NCI-H1105 (cell line): ENCODE data around the gene PRPF8.
A peak's percentile ranks its signal among the peaks of the same experiment; 100 is the strongest.

ENCODE experiments used
- DNase-seq: peaks from one replicate; lab custom pipeline; 2025; lab: John Stamatoyannopoulos, UW

PRPF8 gene

DNA sequence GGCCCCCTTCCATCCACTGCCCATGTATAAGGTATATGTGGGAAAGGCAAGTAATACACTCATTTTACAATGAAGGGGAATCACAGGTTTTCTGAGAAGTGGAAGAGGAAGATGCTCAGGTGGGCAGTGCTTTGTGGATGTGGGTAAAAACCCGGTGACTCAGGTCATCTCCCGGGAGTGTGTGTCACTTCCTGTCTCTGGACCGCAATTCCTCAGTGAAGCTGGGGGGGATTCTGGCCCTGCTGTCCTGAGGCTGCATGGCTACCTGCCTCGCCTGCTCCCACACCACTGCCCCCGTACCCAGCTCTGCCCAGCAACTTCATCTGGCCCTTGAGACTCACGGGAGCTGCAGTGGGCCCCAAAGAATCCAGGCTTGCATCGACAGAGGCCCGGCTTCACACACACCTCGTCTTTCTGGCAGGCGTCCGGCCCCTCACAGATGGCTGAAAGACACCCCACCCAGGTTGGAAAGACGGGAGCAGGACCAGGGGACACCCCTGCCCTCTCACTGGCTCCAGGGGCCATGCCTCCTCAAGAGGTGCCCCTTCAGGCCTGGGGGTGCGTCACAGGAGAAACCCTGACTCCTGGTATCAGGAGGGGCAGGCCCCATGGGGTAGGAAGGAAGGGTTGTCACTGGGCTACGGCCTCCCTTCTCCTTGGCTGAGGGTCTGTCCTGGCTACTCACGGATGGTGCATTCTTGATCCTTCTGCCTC, 40.0 kb downstream of the PRPF8 start:
- DNase-seq: no peak

DNA sequence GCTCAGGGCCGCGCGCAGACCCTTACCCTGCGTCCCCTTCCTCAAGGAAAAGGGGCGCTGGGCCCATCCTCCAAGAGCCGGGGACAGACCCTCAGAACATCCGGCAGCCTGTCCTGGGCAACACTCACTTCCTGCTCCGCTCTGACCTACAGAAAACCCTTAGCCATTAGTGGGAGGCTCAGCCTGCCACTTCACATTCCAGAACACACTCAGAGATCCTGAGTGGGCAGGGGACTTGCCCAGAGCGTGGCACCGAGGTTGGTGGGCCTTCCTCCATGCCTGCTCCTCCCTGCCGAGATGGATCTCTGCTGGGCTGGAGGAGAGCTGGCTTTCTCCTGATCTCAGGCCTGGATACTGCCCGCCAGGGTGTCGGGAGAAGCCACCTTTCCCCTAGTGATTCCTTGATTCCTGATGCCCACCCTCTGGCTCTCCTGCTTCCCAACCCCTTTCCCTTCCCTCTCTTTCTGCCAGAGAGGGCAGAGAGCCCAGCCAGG, 40.6 kb downstream of the PRPF8 start:
- no peak for DNase-seq

DNA sequence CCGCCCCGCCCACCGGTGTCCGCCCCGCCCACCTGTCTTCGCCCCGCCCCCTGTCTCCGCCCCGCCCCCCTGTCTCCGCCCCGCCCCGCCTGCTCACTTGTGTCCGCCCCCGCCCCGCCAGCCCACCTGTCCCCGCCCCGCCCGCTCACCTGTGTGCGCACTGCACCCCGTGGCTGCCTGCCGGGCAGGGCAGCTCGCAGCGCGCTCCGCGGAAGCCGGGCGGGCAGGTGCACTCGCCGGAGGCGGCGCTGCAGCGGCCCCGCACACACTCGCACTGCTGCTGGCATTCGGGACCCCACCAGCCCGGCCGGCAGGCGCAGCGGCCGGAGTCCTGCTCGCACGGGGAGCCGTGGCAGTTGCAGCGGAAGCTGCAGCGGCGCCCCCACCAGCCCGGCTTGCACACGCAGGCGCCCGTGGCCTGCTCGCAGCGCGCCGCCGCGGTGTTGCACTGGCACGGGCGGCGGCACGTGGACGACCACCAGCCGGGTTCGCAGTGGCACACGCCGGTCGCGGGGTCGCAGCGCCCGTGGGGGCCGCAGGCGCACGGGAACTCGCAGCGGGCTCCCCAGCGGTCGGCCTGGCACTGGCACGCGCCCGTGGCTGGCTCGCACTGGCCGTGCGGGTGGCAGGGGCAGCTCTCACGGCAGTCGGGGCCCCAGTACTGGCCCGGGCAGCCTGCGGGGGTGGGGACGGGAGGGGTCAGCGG, 41.2 kb downstream of the PRPF8 start:
- peak; percentile 24 for DNase-seq

DNA sequence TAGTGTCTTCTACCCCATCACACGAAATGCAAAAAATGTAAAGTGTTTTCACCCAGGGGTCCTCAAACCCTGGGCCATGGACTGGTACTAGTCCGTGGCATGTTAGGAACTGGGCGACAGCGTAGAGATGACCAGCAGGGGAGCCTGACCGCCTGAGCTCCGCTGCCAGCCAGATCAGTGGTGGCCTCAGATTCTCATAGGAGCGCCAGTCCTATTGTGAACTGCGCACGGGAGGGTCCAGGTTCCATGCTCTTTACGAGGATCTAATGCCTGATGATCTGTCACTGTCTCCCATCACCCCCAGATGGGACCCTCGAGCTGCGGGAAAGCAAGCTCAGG, 43.6 kb downstream of the PRPF8 start:
- DNase-seq: no peak

DNA sequence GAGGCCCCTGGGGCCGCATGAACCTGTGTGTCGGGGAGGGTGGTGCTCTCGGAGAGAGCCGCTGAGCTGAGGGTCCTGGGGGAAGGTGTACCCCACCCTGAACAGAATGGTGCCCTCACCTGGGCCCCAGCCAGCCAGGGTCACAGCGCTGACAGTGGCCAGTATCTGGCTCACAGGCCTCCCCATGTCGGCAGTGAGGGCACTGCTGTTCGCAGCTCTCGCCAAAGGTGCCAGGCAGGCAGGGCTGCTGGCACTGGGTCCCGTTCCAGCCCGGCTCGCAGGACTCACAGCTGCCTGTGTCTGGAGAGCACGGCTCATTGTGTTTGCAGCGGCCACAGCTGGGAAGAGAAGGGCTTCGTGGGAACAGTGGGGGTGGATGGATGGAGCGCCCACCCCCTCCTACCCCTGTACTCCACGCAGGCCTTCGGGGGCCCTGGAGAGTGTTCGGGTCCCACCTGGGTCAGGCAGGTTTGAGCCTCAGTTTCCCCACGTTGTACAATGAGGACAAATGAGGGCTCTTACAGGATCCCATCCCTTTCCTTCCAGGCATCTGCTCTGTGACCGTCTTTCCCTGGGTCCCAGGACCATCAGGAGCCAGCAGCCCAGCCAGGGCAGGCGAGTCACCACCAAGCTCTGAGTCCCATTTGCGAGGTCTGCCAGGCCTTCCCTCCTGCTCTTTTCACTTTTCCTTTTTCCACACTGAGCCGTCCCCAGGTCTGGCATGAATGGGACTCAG, 44.2 kb downstream of the PRPF8 start:
- DNase-seq: no peak

DNA sequence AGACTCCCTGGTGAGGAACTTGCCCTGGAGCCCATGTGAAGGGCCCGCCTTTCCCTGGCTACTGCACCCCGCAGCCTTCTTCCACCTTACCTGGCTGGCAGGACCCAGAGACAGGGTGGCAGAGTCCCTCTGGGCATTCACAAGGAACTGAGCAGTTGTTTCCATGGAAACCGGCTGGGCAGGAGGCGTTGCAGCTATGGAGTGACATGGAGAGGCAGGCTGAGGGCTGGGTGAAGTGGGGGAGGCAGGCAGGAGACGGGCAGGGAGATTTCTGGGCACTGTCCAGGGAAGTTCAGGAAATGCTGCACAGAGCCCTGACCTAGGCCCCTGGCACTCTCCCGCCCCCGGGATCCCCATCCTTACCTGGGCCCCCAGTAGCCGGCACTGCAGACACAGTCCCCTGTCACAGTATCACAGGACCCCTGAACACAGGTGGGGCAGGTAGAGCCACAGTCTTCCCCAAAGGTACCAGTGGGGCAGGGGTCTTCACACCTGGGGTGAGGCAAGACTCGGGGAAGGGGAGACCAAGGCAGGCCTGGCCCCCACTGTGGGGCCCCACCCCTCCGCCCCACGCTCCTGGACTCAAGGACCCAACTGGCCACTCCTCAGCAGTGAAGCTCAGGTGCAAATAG, 45.0 kb downstream of the PRPF8 start:
- DNase-seq: no peak

DNA sequence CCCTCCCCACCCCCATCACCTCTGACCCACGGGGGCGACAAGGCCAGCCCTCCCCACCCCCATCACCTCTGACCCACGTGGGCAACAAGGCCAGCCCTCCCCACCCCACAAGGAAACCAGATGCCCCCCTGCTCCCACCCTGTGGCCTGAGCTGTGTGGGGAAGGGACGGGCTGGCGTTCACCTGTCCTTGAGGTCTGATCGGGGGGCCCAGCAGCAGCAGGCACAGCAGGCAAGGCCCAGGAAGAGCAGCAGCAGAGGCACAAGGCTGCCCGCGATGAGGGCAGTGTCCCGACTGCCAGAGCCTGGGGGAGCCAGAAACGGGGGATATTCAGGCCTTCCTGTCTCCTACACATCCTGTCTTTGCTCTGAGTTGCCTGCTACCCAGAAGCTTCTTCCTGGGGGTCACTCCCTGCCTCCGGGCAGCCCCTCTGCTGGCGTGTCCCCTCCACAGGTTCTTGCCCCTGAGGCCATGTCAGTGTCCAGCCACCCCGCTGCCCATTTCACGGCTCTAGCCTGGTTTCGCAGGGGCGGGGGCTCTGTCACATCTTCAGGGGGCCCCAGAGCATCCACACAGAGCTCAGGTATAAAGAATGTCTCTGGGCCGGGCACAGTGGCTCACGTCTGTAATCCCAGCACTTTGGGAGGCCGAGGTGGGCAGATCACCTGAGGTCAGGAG, 45.9 kb downstream of the PRPF8 start:
- no peak for DNase-seq

DNA sequence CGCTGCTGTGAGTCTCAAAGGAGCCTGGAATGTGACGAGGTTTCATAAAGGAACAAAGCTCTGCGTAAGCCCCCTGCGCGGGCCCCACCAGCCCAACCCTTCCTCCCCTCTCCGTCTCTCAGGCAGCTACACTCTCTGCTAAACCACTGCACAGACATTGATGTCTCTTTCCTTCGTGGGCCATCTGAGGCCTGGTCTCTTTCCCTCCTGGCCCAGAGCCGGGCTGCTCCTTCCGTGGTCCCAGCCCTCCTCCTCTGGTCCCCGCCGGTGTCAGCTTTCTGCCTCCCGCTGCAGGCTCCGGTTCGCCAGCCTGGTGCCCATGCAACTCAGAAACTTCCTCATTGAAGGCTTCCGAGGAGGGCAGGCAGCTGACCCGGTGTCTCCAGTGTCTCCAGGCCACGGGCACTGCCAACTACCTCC, 46.5 kb downstream of the PRPF8 start:
- no peak for DNase-seq

DNA sequence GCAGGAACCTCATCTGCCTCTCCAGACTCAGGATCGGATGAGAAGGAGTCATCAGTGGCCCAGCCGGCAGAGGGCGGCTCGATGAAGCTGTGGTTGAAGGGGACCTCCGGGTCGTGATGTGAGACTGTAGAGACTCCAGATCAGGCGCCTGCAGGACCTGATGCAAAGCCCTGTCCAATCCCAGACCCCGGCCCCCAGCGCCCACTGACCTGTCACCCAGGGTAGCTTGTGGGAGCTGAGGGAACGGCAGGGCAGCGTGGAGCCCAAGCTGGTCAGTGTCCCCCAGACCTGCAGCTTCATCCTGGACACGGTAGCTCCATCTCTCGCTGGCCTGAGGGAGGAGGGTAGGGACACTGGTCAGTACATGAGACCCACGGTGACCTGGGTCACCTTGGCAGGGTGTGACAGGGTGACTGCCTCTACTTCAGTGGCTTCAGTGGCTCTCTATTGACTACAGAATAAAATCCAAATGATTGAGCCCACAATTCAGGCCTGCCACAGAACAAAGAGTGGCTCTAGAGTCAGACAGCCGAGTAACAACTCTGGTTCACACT, 47.9 kb downstream of the PRPF8 start:
- no peak for DNase-seq

DNA sequence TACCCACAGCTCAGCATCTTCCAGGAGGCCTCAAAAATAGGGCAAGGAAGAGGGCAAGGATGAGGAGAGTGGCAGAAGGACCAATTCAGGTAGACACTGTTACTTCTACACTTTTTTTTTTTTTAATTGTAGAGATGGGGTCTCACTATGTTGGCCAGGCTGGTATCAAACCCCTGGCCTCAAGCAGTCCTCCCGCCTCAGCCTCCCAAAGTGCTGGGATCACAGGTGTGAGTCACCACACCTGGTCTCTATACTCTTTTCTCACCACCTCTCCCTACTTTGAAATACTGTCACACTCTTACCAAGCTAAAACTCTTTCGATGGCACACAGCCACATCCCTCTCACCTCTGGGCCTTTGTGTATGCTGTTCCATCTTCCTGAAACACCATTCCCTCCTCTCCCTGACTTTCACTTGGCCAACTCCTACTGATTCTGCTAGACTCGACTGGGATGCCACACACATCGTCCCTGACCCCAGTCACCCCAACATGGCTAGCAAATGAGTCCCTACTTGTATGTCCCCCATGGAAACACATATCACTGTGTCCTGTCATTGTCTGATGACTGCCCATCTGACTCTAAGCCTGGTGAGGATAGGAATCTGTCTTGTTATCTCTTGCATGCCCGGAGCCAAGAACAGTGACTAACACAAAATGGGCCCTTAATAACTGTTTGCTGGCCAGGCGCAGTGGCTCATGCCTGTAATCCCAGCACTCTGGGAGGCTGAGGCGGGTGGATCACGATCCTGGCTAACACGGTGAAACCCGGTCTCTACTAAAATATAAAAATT, 48.8 kb downstream of the PRPF8 start:
- no peak for DNase-seq

DNA sequence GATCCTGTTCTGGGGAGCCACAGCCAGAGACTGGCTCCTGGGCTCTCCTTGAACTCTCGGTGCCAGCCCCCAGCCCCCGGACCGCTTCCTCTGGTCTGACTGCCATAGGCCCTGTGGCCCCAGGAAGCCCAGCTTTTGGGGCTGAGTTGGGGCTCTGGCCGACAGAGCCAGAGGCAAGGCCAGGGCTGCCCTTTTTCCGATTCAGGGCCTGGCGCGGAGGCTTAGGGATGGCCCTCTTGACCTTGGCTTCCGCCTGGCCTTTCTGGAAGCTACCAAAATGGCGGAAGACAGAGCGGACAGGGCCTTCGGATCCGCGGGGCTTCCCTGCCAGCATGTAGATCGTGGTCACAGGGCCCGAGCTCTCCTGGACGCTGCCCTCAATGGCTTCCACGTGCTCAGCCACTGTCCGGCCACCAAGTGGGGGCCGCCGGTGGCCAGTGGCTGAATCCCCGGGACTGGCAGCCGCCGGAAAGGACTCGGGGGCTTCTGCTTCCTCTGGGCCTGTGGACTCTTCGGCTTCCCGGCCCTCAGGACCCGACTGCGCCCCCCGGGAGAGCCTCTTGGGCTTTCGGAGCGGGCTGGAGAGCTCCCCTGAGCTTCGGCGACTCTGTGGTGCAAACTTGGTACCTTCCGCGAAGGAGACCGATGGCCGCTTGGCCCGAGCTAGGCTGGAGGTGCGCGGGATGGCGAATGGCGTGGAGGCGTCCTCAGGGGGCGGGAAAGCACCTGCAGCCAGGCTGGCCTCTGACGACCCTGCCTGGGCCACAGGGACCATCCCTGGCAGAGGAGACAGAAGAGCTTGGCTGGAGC, 49.6 kb downstream of the PRPF8 start:
- no peak for DNase-seq

DNA sequence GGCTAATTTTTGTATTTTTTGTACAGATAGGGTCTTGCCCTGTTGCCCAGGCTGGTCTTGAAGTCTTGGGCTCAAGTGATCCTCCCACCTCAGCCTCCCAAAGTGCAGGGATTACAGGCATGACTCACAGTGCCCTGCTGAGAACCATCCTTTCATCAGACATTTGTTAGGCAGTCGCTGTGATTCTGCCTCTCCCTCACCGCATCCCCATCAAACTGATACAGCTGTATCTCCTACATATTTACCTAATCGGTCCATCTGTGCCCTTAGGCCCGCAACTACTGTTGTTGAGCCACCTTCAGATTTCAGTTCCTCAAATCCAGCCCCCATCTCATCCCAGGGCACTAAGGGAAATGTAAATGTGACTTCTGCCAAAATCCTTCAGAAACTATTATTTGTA, 54.0 kb downstream of the PRPF8 start:
- DNase-seq: no peak

DNA sequence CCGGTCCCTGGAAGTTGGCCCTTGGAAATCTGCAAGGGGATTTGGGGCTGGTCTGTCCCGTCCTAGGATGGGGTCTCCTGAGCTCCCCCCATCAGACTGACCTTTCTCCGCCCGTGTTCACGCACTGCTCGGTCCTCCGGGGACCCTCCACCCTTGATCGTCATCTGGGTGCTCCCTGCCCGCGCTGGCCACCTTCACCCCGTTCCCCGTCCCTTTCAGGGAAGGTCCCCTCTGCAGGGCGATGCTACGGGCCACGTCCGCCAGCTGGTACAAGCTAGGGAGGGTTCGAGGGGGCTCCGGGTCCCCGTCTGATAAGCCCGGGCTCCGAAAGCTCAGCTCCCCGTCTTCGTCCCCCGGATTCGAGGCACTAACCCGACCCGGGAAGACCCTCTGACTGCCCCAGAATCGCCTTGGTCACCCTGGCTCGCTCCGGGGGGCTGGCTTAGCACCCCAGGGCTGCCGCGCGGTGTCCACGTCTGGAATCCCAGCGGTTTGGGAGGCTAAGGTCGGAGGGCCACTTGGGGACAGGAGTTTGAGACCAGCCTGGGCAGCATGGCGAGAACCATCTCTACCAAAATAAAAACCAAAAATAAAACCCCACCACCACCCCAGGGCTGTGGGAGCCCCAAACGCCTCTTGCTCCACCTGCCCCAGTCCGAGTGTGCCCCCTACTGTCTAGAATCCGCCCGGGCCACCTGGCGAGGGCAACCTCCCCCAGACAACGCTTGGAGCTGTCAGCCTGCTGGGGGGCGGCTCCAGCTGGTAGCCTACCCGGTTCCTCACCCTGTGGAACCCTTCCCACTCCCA, 55.0 kb downstream of the PRPF8 start:
- DNase-seq: no peak

DNA sequence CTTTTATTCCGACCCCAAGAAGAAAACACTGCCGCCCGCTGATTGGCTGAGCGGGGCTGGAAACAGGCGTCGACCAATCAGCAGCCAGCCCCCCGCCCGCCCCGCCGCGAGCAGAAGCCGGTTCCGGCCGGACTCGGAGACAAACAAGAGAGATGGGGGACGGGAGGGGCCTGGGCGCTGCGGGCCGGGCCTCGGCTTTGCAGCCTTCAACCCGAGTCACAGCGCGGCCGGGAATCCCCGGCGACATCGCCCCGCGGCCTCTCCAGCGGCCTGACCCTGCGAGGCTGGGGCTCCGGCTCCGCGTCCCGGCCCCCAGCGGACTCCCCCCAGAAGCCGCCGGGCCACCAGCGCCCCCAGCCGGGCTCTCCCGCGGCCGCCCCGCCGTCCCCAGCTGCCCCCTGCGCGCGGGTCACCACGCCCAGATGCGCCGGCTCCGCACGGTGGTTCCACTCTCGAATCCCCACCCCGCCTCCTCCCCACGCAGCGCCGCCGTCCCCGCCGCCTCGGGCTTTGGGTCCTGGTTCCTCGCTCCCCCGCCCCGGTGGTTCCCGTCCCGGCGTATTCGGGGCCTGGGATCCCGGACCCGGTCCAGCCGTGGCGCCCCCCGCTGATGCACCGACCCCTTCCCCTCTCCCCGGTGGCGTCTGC, 55.7 kb downstream of the PRPF8 start:
- peak; percentile 76 for DNase-seq

DNA sequence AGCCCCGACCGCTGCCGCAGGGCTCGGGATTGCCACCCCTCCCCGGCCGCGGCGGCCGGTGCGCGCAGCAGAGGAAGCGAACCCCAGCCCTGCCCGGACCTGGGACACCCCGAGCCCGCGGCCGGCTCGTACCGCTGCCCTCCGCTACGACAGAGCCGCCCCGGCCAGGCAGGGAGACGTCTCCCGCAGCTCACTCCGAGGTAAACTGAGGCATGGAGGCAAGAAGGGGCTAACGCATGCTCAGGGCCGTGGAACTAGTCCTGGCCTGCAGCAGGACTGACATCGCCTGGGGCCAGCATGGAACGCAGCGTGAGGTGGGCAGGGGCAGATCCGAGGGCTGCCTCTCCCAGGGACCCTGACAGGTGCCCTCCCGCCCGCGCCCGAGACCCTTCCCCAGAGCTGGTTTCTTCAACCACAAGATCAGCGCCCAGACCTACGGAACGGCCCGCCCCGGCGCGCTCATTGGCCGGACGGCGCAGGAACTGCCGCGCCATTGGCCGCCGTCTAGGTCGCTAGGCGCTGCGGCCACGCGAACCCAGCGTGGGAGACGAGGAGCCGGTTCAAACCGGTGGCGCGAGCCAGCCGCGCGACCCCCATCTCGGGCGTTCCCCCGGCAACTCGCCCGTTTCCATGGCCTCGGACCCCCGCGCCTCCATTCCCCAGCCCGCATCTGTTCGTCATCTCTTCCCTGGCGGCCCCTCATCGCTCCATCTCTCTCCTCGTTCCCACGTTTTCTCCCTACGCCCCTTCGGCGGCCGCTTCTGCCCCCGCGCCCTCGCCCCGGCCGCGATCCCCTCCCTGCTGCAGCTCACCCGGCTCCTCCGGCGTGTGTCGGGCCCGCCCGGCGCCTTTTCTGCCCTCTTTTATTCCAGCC, 56.4 kb downstream of the PRPF8 start, which contains the start of gene SLC43A2:
SLC43A2 (minus strand) TSS at position 853 of the 874 bp plus-strand sequence. CDS start 960 bp downstream, outside the sequence.
- peak; percentile 69 for DNase-seq

DNA sequence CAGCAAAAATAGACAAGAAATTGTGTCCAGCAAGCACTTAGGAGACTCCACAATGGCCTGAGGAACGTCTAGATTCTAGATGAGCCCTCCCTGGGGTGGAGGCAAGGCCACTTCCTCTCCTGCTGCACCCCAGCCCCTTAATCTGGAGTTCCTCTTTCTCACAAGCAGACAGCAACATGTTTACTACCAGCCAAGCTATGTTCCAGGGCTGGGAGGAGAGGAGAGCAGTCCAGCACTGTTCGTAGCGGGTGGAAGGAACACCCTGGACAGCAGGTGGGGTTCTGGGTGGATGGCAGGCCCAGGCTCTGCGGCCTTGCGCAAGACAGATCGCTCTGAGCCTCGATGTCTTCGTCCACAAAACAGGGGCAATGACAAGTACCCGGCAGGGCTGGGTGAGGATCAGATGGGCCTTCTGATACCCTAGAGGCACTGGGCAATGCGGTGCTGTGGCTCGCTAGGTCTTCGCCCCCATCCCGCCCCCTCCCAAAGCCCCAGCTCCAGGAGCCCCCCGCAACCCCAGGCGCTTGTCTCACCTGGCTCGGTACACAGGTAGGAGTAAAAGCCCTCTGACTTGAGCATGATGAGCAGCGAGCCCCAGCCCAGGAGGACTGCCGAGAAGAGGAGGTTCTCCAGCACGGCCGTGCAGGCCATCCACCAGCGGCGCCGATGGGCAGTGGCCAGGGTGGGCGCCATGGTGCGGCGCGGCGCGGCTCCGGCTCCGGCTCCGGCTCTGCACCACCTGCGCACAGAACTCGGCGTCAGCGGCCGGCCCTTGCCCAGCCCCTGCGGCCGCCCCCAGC, 57.3 kb downstream of the PRPF8 start:
- DNase-seq: no peak

DNA sequence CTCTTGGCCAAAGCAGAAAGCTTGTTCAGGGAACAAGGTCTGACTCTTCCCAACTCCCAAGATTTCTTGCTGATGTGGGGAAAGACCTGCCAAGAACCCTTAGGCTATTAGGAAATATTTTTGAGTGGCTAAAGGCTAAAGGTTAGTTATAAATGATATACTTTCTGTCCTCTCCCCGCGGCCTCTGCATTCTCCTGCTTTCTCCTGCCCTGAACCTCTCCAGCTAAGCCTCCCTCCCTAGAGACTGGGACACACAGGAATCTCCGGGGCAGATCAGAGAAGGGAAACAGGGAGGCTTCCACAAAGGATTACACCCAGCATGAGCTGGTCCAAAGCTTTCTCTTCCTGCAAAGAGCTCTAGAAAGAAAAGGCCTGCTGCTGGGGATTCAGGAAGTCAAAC, 58.3 kb downstream of the PRPF8 start:
- DNase-seq: no peak
